ENCODE results near the gene TBCD.
"Not testable (repeated sequence)": the region's sequence is repeated elsewhere in the genome, so short reads cannot be mapped to it uniquely, and the experiment has no call there.

TBCD gene

GRCh38 chr17:82970067-82970466 lies 218.2 kb downstream of the TBCD start:
- DNase-seq (ENCODE audit: low read depth in 2 of 2), result no peak

GRCh38 chr17:82970818-82971590 lies 219.1 kb downstream of the TBCD start:
- no peak for DNase-seq (ENCODE audit: low read depth in 2 of 2)

DNA sequence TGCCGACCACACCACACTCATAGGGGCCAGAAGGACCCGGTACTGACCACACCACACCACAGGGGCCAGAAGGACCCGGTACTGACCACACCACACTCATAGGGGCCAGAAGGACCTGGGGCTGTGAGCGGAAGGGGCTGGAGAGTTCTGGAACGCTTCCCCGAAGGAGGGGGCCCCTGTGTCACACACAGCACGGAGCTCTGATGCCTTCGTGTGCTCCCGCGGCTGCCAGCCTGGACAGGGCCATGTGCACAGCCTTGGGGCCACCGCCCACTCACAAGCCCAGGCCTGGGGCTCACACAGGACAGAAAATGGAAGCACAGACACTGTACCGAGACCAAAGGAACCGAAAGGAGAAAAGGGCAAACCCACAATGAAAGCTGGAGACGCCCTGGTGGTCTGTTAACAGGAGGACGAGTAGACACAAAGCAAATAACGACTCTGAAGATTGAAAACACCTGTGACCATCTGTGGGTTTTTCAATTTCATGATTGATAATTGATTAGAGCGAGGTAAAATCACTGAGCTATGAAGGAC lies 221.0 kb downstream of the TBCD start:
- no peak for DNase-seq (ENCODE audit: low read depth in 2 of 2)

DNA sequence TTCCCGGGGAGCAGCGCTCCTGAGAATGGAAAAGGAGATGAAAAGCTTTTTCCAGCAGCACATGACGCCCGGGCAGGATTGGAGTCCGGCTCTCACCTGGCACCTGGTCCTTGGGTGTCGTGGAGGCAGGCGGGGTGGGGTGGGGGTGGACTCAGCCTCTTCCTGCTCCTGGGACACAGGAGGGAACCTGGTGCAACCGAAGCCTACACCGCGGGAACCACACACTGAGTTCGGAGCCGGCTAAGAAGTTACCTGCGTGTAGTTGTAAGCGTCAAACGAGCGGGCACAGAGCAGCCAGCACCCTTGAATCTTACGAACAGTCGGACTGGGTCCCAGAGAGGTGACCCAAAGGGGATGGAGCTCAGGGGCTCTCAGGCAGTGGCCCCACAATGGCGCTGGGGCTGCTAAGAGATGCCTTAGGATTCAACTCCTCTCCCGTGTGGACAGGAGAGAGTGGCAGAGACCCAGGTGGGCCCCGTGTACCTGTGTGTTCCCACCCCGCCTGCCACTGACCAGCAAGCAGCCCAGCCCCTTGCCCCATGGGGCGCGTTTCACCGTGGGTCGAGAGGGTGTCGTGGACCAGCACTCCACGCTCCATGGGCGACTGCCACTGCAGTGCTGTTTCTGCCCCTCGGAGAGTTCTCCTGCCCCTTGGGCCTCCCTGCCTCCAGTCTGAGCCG lies 221.7 kb downstream of the TBCD start:
- DNase-seq (ENCODE audit: low read depth in 2 of 2), result no peak

DNA sequence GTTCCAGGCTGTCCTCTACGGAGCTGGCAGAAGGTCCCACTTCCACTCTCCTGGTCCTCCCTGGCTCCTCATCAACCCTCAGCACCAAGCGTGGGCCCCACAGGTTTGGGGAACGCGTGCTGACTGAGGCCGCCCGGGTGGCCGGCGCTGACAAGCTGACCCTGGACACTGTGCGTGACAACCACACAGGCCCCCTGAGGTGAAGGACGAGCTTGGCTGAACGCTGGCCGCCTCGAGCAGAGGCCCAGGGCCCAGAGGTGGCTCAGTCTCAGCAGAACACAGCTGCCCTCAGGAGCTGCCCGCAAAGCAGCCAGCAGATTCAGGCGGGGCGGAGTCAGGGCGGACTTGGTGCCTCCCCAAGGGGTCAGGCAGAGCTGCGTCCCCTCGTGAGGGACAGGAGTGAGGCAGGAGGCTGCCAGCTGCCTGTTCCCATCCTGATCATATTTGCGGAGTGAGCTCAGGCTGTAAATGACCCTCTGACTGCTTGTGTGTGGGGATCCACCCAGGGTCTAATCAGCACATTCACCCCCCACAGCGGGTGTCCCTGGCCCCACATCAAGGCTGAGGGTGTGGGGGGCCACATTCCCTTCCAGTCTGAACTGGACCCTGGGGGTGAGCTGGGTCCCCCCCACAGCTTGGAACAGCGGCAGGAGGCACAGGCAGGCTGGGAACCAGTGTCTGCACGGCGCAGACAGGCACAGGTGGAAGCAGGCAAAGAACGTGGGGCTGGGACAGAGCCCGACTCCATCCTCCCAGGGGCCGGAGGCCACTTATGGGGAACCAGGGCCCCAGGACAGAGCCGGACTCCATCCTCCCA lies 222.5 kb downstream of the TBCD start:
- no peak for DNase-seq (ENCODE audit: low read depth in 2 of 2)

DNA sequence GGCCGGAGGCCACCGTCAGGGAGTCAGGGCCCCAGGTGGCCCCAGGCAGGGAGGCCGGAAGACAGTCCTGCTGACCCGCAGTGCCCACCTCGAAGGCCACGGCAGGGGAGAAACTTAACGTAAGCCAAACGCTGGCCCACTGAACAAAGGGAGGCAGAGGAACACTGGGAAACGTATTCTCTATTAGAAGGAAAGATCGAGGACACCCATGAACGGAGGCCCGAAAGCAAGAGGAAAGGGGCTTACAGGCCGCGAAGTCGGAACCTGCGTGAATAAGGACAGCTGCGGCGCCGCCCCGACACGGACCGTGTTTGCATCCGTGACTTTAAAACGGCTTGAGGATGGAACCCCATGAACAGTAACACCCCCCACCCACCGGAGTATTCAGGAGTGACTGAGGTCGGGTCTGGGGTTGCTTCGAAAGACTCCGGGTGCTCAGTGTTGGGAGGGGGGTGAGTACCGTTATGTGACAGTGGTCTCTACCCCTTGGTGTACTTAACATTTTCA lies 225.2 kb downstream of the TBCD start:
- no peak for DNase-seq (ENCODE audit: low read depth in 2 of 2)

- no peak for DNase-seq (ENCODE audit: low read depth in 2 of 2)
Observed at GRCh38 chr17:82977606-82978005, 225.7 kb downstream of the TBCD start.

DNA sequence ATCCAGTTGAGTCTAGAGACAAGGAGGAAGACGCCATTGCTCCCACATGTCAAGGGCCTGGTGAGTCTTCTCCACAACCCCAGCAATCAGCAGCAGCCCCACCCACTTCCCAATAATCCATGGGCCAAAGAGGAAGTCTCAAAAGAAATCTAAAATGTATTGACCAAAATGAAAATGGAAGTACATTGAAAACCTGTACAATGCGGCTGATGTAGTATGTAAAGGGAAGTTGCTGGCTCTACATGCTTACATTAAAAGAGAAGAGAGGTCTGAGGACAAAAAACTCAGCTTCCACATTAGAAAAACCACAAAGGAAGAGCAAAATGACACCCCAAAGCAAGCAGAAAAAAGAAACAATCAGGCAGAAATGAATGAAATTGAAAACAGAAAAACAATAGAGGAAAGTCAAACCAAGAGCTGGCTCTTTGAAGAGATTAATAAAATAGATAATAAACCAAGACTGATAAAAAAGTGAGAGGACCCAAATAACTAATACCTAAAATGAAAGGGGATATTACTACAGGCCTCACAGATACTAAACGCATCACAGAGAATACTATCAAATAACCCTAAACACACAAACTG lies 227.0 kb downstream of the TBCD start:
- DNase-seq (ENCODE audit: low read depth in 2 of 2), result no peak

DNA sequence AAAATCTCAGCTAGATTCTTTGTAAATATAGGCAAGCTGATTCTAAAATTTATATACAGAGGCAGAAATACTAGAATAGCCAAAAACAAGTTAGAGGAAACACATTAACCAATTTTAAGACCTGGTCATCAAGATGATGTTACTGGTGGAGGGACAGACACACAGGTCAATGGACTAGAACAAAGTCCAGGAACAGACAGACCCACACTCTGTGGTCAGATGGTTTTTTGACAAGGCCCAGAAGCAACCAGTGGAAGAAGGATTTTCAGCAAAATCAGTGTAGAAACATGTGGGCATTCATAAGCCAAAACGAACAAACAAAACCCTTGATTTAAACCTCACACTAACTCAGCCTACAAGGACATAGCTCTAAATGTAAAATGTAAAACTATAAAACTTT lies 227.9 kb downstream of the TBCD start:
- no peak for DNase-seq (ENCODE audit: low read depth in 2 of 2)

- no peak for DNase-seq (ENCODE audit: low read depth in 2 of 2)
Observed at GRCh38 chr17:82980632-82981031, 228.8 kb downstream of the TBCD start.

- no peak for DNase-seq (ENCODE audit: low read depth in 2 of 2)
Observed at GRCh38 chr17:82981141-82981730, 229.4 kb downstream of the TBCD start.

DNA sequence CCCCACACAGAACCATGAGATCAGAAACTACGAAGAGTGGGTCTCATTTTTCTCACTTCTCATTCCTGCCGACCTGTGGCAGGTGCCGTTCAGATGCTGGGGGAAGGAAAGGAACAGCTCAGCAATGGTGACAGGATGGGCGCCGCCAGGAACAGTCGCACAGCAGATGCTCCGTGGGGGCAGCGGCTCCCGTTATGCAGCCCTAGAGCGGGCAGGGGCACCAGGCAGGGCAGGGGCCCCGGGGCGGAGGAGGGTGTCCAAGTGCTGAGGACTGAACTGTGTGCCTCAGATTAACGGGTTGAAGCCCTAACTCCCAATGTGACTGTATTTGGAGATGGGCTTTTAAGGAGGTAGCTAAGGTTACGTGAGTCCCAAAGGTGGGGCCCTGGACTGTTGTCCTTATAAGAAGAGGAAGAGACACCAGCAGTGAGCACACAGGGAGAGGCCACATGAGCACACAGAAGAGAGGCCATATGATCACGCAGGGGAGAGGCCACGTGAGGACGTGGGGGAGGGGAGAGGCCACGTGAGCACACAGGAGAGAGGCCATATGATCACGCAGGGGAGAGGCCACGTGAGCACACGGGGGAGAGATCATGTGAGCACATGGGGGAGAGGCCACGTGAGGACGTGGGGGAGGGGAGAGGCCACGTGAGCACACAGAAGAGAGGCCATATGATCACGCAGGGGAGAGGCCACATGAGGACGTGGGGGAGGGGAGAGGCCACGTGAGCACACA lies 231.8 kb downstream of the TBCD start:
- DNase-seq (ENCODE audit: low read depth in 2 of 2), result no peak

DNA sequence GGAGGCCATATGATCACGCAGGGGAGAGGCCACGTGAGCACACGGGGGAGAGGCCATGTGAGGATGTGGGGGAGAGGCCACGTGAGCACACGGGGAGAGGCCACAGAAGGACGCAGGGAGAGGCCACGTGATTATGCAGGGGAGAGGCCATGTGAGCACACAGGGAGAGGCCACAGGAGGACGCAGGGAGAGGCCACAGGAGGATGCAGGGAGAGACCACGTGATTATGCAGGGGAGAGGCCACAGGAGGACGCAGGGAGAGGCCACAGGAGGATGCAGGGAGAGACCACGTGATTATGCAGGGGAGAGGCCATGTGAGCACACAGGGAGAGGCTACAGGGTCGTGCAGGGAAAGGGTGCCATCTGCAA lies 232.4 kb downstream of the TBCD start:
- not testable (repeated sequence) for DNase-seq (ENCODE audit: low read depth in 2 of 2)

DNA sequence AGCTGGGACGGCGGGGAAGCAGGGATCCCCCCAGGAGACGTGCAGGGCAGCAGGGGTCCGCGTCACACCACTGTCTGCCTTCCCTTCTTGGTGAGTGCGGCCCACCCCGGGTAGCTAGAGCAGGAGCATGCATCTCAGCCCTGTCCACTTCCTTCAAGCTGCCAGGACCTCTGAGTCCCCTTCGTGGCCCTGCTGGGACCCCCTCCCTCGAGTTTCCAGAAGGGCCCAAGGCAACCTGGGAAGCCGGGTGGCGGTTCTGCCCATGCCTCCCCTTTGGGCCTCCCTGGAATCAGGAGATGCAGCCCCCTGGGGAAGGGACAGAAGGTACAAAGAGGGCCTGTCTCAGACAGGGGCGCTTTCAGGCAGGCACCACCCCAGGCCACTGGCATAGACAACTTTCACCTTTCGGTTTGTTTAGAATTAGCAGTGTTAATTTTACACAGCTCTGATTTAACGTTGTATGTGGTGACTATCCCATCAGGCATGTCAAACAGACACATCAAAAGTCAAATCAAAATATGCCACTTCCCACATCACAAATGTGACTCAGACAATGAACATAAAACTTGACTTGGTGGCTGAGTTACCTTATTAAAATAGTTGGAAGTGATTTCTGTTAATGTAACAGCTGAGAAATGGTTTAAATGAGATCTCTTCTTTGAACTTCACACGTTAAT lies 233.0 kb downstream of the TBCD start:
- no peak for DNase-seq (ENCODE audit: low read depth in 2 of 2)

DNA sequence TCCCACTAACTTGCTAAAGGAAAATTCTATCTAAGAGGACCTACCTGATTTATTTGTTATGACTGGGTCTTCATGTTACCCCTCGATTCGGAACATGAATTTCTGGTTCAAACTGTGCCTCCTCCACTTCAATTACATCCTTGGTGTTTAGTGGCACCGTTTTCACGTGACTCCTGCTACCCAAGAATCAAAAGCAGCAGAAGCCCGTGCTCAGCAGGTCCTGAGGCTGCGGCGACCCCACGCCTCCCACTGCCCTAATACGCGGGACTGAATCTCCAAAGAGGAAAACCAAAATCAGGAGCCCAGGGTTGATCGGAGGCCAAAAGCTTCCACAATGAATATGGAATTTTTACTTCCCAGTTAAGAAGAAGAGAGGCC lies 233.6 kb downstream of the TBCD start:
- DNase-seq (ENCODE audit: low read depth in 2 of 2), result no peak

GRCh38 chr17:82985973-82986372 lies 234.1 kb downstream of the TBCD start:
- DNase-seq (ENCODE audit: low read depth in 2 of 2), result peak; percentile 26

GRCh38 chr17:82989051-82989450 lies 237.2 kb downstream of the TBCD start:
- DNase-seq (ENCODE audit: low read depth in 2 of 2), result not testable (repeated sequence)

DNA sequence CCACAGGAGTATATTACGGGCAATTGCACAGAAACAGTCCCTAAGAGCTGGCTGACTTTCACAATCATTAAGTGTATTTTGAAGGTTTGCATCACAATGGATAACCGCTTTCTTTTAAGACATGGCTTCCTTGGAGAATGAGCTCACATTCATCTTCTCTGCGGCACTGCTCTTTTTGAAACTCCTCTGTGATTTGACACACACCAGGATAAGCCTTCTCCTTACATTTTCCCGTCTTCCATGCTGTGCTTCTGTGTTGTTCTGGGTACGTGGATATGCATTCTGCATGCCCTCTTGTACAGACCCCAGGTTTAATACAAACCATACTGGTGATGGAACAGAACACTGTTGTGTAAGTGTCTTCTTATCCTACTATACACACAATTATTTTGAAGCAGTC lies 238.0 kb downstream of the TBCD start:
- DNase-seq (ENCODE audit: low read depth in 2 of 2), result no peak

GRCh38 chr17:82993005-82993404 lies 241.1 kb downstream of the TBCD start:
- DNase-seq (ENCODE audit: low read depth in 2 of 2), result no peak
